DMS153 (cell line): Measurements from ENCODE around the gene CCDC18.
"Not testable (repeated sequence)": the region's sequence is repeated elsewhere in the genome, so short reads cannot be mapped to it uniquely, and the experiment has no call there.

Source experiments
- DNase-seq: peaks from one replicate; lab custom pipeline; 2025; lab: John Stamatoyannopoulos, UW

CCDC18 gene

GRCh38 chr1:93237021-93237420 is 56.5 kb downstream of the CCDC18 start:
- DNase-seq, result no peak

GRCh38 chr1:93238425-93238824 is 57.9 kb downstream of the CCDC18 start:
- DNase-seq, result no peak

- DNase-seq, result no peak
These were observed 59.3 kb downstream of the CCDC18 start for GRCh38 chr1:93239863-93240262.

GRCh38 chr1:93243233-93243632 is 62.7 kb downstream of the CCDC18 start:
- DNase-seq, result not testable (repeated sequence)

GRCh38 chr1:93244298-93245069 is 64.0 kb downstream of the CCDC18 start:
- no peak for DNase-seq

- no peak for DNase-seq
These were observed 71.4 kb downstream of the CCDC18 start for GRCh38 chr1:93251966-93252365.

- no peak for DNase-seq
These were observed 72.1 kb downstream of the CCDC18 start for GRCh38 chr1:93252598-93252997.

- DNase-seq, result no peak
These were observed 73.0 kb downstream of the CCDC18 start for GRCh38 chr1:93253516-93253915.

GRCh38 chr1:93255222-93256079 is 74.9 kb downstream of the CCDC18 start:
- DNase-seq, result no peak

- DNase-seq, result no peak
These were observed 75.9 kb downstream of the CCDC18 start for GRCh38 chr1:93256433-93256832.

GRCh38 chr1:93257889-93258288 is 77.4 kb downstream of the CCDC18 start:
- no peak for DNase-seq

- DNase-seq, result not testable (repeated sequence)
These were observed 80.2 kb downstream of the CCDC18 start for GRCh38 chr1:93260726-93261125.

GRCh38 chr1:93262645-93263044 is 82.1 kb downstream of the CCDC18 start:
- DNase-seq, result no peak

- not testable (repeated sequence) for DNase-seq
These were observed 88.4 kb downstream of the CCDC18 start for GRCh38 chr1:93268888-93269287.

- DNase-seq, result not testable (repeated sequence)
These were observed 94.7 kb downstream of the CCDC18 start for GRCh38 chr1:93275262-93275633.

GRCh38 chr1:93275634-93276295 is 95.2 kb downstream of the CCDC18 start:
- no peak for DNase-seq

- not testable (repeated sequence) for DNase-seq
These were observed 97.0 kb downstream of the CCDC18 start for GRCh38 chr1:93277530-93277929.

- DNase-seq, result no peak
These were observed 103.0 kb downstream of the CCDC18 start for GRCh38 chr1:93283496-93283895.

GRCh38 chr1:93288558-93288957 is 108.0 kb downstream of the CCDC18 start:
- no peak for DNase-seq

- DNase-seq, result no peak
These were observed 116.1 kb downstream of the CCDC18 start for GRCh38 chr1:93296555-93297154.

- no peak for DNase-seq
These were observed 120.6 kb downstream of the CCDC18 start for GRCh38 chr1:93301131-93301530.

GRCh38 chr1:93302078-93302477 is 121.6 kb downstream of the CCDC18 start:
- DNase-seq, result no peak
